LHCN-M2 (cell line): ENCODE data around the gene CFAP119. TPM values are rescaled to one million over a fixed set of nuclear protein-coding genes. Genes with fewer than 3 reads are reported as not detected.

Source experiments
- DNase-seq: peaks from one replicate; pipeline ENCODE4 v3.0.0-alpha.2; 2012; ENCODE audit warnings: low read depth
- total RNA-seq: library from RNA; depleted of rRNA; stranded (reverse); fragments of >200 nt; gene quantifications from 2 replicates; pipeline ENCODE4 v1.2.3, GENCODE V29; 2014

Gene CFAP119
- total RNA-seq, 1 experiment from 2014 or later = 4.0 TPM

DNA sequence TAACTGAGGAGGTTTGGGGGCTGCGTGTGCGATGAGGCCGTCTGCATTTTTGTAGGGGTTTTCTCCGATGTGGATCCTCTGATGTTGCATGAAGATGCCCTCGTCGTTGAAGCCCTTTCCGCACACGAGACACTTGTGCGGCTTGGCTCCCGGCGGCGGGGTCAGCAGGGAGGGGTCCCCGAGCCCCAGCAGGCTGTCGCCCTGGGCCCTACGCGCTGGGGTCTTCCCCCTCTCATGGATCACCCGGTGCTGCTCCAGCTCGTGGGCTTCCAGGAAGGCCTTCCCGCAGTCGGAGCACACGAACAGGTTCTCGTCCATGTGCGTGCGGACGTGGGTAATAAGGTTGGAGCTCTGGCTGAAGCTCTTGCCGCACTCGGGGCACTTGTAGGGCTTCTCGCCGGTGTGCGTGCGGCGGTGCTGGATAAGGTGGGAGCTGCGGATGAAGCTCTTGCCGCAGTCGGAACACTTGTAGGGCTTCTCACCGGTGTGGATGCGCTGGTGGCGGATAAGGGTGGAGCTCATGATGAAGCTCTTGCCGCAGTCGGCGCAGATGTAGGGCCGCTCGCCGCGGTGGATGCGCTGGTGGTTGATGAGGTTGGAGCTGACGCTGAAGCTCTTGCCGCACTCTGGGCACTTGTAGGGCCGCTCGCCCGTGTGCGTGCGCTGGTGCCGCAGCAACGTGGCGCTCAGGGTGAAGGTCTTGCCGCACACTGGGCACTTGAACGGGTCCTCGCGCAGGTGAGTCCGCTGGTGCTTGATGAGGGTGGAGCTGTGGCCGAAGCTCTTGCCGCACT, 20.8 kb upstream of the CFAP119 start:
- no peak for DNase-seq

DNA sequence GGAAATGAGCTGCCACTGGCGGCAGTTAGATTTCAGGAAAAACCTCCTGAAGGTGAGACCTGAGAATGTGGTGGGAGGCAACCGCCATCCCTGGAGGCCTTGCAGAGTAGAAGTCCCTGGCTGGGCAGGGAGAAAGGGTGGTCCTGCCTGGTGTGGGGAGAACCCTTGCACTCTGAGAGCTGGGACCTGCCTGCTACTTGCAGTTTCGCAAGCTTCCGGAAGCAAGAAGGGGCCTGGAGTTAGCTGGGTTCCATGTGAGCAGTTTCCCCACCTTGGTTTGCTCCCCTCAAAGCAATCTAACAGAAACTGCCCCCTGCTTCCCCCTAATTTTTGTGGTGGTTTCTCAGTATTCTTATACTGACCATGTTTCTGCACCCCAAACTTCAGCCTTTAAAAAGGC, 18.7 kb upstream of the CFAP119 start:
- no peak for DNase-seq

DNA sequence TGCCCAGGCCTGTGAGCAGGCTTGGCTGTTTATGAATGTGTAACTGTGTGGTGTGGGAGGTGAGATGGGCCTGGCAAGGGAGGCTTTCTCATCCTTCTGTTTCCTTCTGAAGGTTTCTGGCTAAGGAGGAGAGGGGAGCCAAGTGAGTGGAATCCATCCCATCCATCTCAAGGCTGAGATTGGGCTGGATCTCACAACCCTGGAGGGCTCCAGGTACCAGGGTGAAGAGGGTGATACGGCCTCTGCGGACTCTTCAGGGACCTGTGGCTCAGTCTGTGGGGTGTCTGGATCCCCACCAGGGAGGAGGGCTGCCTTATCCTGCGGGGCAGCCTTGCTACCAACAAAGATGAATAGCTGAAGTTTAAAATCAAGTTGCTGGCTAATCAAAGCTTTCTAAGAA, 18.2 kb upstream of the CFAP119 start:
- DNase-seq = no peak

DNA sequence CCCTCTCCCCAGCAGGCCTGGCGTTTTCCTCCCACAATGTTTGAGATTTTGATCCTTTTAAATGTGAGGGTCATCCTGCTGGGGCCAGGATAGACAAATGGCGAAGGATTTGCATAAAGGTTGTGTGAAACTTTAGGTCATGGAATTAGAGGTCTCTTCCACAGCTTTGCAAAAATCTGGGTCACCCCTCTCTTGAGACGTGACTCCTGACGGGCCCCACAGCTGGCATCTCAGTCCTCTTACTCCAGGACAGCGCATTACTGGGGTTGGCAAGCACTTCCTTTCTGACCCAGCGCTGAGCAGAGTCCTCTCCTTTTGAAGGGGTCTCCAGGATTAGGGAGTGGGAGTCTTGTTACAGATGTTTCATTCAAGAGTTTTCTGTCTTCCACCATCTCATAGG, 17.7 kb upstream of the CFAP119 start:
- DNase-seq = no peak

DNA sequence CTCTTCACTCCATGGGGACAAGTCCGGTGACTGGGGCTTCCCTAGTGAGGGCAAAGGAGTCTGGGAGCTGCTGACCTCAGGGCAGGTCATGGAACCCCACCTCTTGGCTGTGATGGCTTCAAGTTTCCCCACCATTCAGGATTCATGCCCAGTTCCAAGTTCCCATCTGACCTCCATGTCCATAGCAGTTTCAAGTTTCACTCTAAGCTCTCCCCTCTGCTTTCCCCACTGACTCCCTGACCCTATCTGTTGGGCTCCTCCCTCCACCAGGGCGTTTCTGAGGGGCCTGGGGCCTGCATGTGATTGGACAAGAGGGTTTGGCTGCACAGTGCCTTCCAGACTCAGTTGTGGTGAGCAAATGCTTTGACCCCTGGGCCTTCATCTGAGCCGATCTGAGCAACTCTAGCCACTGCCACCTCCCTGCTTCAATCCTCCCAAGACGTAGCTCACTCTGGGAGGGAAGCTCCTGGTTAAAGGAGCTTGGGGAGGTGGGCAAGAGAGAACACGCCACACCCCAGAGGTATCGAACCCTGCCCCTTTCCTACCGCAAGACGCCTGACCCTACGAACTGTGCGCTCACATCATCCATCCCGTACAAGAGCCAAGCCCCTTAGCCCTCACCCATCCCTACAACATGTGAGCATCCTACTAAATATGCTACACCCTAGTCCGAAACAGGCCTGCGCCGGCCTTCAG, 16.8 kb upstream of the CFAP119 start:
- DNase-seq = no peak

DNA sequence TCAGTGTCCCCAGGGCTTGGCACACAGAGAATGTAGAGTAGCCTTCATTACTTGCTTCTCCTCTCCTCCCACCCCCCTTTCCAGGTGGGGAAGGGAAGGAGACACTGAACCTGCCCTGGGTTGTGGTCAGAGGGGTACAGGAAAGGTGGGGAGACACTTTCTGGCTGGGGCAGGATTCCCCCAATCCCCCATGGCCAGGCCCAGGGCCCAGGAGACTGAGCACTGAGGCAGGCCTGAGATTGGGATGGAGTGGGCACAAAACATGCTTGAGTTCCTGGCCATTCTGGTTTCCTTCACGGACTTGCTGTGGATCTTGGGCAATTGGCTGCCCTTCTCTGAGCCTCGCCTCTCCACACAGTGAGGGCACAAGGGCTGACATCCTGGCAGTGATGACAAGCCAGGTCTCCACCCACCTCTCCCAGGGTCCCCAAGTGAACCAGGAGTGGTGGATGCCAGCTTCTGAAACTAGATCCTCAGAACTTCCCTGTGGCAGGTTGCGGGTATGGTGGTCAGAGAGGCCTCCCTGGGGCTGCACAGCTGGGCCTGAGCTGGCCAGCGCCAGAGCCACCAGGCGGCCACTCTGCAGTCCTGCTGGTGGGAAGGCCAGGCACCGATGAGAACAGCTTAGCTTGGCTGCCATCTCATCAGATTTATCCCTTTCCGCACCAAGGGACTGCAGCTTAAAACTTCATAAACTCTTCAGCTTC, 15.9 kb upstream of the CFAP119 start:
- DNase-seq = peak; percentile 38

DNA sequence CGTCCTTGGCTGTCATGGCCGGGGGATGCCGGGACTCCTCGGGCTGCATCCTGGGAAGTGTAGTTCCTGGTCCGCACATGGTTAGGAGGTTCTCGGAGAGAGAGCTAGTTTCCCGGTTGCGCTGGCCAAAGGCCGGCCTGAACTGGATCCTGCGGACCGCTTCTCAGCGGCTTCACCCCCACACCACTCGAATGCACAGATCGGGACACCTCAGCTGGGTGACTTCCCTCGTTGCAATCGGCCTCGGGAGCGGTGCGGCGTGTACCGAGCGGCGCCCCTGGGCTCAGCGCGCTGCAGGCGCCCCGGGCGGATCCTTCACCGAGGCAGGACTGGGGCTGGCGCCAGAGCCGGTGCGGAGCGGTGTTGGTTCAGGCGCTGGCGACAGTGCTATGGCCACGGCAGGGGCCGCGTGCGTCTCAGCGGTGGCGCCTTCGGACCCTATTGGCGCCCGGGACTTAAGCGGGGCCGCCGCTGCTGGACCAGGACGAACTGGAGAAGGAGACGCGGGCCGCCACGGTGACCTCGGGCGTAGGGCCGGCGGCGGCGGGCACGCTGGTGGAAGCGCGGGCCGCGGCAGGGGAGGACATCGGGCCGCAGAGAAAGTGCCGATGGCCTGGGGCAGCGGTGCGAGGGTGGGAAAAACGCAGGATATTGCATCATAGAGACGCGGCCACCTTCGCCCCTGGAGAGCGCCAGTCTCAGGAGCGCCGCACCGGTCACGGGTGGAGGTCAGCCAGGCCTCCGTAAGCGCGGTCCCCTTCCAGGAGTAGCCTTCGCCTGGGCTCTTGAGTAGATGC, 13.7 kb upstream of the CFAP119 start:
- DNase-seq = peak; percentile 87

DNA sequence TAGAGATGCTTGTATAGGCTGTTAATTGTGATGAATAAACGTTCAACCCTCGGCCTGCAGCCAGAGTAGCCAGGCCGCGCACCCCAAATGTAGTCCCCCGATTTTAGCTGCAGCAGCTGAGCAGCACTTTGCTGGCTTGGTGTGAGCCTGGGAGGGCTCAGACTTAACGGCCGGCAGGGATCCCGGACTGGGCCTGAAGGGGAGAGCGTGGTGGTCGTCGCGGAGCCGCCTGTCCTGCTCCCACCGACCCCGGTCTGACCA, 13.2 kb upstream of the CFAP119 start:
- no peak for DNase-seq

DNA sequence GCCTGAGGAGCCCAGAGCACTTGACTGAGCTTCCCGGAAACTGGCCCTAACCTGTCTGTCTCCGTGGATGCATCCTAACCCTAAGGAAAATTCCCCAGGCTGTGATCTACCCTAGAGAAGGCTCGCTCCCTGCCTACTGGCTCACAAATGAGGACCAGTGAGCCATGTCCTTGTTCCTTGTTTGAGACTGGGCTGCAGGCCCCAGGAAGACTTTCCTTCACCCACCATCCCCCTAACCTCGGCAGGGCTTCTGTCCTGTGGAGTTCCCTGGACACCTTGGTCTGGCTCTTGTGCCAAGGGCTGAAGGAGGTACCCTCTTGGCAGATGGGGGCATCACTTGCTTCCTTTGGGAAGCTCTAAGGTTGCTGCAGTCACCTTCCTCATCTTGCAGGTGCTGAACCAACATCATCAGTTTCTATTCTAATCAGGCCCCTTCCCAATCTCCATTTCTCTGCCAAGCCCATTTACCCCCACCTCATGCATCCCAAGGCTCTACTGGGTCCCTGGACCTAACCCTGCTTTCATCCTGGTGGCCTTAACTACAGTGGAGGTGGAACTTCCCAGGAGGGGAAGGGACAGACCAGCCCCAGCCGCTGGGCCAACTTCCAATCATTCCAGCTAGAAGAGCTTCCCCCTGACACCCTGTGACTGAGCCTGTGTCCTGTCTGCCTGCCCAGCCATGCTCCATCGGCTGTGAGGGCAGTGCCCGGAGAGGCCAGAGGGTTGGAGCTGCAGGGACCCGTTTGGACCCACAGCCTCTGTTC, 12.7 kb upstream of the CFAP119 start:
- no peak for DNase-seq

DNA sequence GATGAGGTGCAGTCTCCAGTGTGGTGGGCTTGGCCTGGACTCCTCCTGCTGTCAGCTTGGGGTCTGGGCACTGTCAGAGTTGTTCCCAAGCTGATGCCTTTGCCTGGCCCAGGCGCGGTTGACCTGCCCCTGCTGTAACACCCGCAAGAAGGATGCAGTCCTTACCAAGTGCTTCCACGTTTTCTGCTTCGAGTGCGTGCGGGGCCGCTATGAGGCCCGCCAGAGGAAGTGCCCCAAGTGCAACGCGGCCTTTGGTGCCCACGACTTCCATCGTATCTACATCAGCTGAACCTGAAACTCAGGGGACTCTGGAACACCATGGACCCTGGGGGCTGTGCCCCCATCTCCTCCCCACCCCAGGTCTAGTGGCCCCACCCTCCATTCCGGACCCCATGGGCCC, 12.0 kb upstream of the CFAP119 start:
- no peak for DNase-seq

DNA sequence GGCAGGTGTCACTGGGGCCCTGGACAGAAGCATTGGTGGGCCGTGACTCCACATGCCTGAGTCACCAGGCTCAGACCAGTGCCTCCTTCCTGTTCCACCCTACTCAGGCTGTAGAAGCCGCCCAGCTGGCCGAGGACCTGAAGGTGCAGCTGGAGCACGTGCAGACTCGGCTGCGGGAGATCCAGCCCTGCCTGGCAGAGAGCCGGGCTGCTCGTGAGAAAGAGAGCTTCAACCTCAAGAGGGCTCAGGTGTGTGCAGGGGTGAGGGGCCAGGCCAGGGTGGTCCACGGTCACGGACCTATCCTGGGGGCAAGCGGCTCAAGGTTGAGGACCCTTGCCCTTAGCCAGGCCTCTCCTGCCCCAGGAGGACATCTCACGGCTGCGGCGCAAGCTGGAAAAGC, 9.9 kb upstream of the CFAP119 start:
- DNase-seq = no peak

DNA sequence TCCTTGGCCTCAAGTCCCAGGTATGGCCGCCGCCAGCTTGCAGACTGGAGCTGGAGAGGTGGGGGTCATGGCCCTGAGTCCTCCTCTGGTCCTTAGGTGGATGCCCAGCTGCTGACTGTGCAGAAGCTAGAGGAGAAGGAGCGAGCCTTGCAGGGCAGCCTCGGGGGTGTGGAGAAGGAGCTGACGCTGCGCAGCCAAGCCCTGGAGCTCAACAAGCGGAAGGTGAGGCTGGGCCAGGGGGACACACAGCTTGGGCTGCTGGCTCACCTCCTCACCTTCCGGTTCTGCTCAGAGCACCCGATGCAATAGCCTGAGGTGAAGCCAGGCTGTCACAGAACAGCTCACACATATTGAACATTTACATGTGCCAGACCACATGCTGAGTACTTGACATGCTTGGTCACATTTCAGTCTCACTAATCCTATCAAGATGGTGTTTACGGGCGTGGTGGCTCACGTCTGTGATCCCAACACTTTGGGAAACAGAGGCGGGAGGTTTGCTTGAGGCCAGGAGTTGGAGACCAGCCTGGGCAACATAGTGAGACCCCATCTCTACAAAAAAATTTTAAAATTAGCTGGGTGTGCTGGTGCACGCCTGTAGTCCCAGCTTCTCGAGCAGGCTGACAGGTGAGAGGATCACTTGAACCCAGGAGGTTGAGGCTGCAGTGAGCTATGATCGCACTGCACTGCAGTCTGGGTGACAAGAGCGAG, 7.7 kb upstream of the CFAP119 start:
- no peak for DNase-seq

DNA sequence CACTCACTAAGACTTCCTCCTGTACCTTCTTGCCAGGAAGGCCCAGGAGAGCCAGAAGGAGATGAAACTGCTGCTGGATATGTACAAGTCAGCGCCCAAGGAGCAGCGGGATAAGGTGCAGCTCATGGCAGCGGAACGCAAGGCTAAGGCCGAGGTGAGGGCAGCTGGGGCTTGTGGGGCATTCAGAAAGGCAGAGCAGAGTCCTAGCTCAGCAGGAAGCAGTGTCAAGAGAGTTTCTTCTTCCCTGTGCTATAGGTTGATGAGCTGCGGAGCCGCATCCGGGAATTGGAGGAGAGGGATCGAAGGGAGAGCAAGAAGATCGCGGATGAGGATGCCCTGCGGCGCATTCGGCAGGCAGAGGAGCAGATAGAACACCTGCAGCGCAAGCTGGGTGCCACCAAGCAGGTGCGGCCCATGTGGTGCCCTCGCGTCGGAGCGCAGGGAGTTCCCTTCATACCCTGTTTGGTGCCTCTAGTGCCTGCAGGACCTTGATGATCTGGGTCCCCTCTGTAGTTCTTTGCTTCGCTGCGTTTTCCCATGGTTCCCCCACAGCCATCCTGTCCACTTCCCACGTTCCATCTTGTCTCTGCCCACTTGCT, 6.8 kb upstream of the CFAP119 start:
- no peak for DNase-seq

DNA sequence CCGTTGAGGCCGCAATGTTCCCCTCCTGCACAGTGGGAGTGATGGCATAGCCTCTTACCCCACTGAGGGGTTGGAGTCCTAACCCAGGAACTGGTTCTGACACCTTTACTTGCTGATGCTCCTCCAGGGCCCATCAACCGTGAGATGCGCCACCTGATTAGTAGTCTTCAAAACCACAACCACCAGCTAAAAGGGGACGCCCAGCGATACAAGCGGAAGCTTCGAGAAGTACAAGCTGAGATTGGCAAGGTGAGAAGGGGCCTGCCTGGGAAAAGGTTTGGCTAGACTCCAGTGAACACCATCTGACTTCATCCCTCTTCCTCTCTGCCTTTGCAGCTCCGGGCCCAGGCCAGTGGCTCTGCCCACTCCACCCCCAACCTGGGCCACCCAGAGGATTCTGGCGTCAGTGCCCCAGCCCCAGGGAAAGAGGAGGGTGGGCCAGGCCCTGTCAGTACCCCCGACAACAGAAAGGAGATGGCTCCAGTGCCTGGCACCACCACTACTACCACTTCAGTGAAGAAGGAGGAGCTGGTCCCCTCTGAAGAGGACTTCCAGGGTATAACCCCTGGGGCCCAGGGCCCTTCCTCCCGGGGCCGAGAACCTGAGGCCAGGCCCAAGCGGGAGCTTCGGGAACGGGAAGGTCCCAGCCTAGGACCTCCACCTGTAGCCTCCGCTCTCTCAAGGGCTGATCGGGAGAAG, 6.1 kb upstream of the CFAP119 start:
- no peak for DNase-seq

DNA sequence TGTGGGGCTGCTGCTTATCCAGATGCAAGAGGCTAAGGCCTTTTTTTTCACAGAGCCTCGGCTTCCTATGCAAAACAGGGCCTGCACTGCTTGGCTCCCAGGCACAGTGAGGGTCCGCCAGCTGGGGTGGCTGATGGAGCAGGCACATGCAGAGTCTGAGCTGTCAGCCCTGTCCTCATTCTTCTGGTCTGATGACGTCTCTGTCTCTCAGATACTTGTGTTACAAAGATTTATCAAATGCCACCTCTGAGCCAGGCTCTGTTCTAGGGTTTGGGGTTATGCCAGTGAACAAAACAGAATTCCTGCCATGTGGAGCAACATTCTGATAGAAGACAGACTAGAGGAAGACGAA, 5.0 kb upstream of the CFAP119 start:
- no peak for DNase-seq

DNA sequence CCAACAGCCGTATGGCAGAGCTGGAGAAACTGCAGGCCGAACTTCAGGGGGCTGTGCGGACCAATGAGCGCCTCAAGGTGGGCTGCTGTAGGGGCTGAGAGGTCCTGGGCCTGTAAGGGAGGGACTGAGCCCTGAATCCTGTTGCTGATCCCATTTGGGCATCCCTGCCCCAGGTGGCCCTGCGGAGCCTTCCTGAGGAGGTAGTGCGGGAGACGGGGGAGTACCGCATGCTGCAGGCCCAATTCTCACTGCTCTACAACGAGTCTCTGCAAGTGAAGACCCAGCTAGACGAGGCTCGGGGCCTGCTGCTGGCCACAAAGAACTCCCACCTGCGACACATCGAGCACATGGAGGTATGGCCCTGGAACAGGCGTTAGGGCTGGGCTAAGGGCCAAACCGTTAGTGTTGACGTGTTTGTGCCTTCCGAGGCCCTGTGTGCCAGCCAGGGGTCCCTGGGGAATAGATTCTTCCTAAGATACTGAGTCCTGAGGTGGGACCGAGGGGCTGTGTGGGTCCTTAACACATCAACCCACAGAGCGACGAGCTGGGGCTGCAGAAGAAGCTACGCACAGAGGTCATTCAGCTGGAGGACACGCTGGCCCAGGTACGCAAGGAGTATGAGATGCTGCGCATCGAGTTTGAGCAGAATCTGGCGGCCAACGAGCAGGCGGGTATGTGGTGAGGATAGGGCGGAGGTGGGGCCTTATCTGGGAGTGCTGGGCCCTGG, 4.5 kb upstream of the CFAP119 start:
- DNase-seq = no peak

DNA sequence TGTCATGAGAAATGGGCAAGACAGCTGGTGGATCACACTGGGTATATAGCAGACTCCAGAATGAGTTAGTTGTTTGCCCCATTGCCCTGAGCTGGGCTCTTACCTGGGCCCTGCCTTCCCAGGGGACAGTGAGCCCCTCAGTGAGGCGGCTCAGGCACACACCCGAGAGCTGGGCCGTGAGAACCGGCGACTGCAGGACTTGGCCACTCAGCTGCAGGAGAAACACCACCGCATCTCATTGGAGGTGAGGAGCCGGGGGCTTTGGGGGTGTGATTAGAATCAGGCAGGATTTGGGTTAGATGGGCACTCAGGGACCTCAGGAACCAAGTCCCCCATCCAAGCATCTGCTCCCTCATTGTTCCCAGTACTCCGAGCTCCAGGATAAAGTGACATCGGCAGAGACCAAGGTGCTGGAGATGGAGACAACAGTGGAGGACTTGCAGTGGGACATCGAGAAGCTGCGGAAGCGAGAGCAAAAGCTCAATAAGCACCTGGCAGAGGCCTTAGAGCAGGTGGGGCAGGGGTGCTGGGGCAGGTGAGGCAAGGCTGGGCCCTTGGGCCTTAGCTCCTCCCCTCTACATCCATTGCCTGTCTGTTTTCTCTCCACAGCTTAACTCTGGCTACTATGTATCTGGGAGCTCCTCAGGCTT, 3.1 kb upstream of the CFAP119 start:
- DNase-seq = no peak

DNA sequence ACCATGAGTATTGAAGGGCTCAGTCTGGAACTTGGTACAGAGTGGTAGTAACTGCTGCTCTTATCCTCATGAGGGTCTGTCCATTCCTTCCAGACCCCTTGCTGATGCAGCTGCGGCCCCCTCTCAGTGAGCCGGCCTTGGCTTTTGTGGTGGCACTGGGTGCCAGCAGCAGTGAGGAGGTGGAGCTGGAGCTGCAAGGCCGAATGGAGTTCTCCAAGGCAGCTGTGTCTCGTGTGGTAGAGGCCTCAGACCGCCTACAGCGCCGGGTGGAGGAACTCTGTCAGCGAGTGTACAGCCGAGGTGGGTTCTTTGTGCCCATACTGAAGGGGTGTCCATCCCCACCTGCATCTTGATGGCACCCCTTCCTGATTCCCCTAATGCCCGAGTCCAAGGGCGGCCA, 2.2 kb upstream of the CFAP119 start:
- no peak for DNase-seq
